GM12874 (cell line): ENCODE measurements around the gene PPP1R13L.

Experiments
- CTCF ChIP-seq: IDR thresholded peaks from 2 replicates; pipeline ENCODE4 v1.5.1; 2011; ENCODE audit warnings: low read depth, mild to moderate bottlenecking, control low read depth, low read length, moderate library complexity; ENCODE audit not compliant: insufficient read depth

Gene PPP1R13L

GRCh38 chr19:45368127-45368526, 36.7 kb downstream of the PPP1R13L start:
- TF ChIP-seq CTCF = no peak

- no peak for TF ChIP-seq CTCF
Measured at GRCh38 chr19:45364696-45365095, 40.2 kb downstream of the PPP1R13L start.

GRCh38 chr19:45363861-45364459, 40.9 kb downstream of the PPP1R13L start:
- TF ChIP-seq CTCF = no peak

- no peak for TF ChIP-seq CTCF
Measured at GRCh38 chr19:45362291-45362690, 42.6 kb downstream of the PPP1R13L start.

- TF ChIP-seq CTCF = no peak
Measured at GRCh38 chr19:45361608-45362007, 43.3 kb downstream of the PPP1R13L start.

- TF ChIP-seq CTCF = no peak
Measured at GRCh38 chr19:45358213-45358792, 46.6 kb downstream of the PPP1R13L start.

- no peak for TF ChIP-seq CTCF
Measured at GRCh38 chr19:45357445-45357783, 47.5 kb downstream of the PPP1R13L start.
